SH-SY5Y (cell line): ENCODE measurements around the gene ZC3H6.

Experiments
- GATA2 ChIP-seq: IDR thresholded peaks from 2 replicates; pipeline ENCODE4 v1.6.1; 2011; ENCODE audit warnings: mild to moderate bottlenecking, low read depth, low read length
- GATA3 ChIP-seq: IDR thresholded peaks from 2 replicates; pipeline ENCODE4 v1.6.1; 2011; ENCODE audit warnings: low read depth, mild to moderate bottlenecking, low read length, moderate library complexity

DNA sequence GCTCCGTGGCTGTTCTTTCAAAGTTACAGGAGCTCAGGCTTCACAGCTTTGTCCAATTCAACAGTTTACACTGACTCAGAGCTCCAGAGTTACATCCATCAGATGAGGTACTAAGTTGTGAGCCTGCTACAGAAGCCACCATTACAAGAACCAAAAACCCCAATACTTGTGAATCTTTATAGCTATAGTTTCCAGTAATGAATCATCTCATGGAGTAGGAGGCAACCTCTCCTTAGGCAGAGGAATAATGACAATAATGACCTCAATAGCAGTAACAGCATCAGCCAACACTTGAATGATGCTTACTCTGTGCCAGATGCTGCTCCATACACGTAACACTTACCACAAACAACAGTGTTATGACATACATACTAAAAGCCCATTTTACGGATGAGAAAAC, 24.1 kb upstream of the ZC3H6 start:
- TF ChIP-seq GATA2 (no peak), GATA3 (no peak)
